Hypothalamus (tissue), 51 donors: ENCODE measurements around the gene GUCA1A.
"Not testable (repeated sequence)": the region's sequence is repeated elsewhere in the genome, so short reads cannot be mapped to it uniquely, and the experiment has no call there.

ENCODE experiments used
- DNase-seq, 51 donors: peaks; one replicate each; lab custom pipeline; 2025; lab: John Stamatoyannopoulos, UW

The GUCA1A gene

DNA sequence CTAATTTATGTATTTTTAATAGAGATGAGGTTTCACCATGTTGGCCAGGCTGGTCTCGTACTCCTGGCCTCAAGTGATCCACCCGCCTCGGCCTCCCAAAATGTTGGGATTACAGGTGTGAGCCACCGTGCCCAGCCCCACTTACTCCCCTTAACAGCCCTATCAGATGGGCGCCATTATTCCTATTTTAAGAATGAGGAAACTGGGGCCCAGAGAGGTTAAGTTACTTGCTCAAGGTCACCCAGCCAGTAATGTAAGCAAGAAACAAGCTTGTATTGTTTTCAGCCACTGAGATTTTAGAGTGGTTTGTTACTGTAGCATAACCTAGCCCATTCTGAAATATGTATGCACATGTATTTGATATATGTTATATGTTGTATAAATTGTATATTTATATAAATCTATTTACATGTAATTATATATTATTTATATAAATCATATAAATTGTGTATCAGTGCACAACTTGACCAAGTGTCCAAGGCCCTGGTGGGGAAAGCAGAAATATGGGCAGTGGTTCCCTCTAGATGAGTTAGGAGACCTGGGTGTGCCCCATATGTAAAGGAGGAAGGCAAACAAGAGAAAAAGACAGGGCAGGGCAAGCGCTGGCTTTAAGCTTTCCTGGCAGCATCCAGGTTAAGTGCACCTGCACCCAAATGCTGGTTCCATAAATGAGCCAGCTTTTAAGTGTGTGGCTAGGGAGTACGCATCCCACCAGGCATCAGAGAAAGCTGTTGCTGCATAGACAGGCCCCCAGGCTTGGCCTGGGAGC, 1.2 kb upstream of the GUCA1A start:
- no peak for DNase-seq

DNA sequence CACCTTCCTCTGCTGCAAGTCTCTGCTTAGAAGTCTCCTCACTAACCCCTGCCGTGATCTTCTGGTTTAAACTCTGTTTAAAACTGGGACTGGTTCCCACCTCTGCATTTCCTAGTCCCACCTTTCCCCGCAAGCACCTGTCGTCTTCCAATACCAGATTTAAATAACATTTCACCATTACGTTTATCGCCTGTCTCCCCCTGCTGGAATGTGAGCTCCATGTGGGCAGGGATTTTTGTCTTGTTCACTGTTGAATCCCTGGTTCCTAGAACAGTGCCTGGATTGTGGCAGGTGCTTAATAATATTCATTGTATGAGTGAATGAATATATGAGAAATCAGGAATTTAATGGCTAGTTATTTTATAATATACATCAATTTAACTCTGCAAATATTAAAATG, 2.7 kb downstream of the GUCA1A start:
- DNase-seq = no peak

DNA sequence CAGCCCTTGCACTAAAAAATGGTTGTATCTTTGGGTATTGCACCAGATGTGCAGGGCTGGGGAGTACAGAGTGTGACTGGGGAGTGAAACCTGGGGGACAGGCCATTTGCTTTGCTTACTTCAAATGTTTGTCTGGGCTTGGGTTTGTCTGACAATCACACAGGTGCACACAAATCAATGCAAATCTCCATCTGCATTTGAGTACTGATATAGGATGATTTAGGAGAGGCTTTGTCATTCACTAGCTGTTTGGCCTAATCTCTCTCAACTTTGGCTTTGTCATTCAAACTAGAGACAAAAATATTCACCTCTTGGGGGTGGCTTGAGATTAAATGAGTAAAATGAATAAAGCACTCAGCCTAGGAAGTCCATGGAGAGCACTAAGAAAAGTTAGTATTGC, 3.8 kb downstream of the GUCA1A start:
- no peak for DNase-seq

DNA sequence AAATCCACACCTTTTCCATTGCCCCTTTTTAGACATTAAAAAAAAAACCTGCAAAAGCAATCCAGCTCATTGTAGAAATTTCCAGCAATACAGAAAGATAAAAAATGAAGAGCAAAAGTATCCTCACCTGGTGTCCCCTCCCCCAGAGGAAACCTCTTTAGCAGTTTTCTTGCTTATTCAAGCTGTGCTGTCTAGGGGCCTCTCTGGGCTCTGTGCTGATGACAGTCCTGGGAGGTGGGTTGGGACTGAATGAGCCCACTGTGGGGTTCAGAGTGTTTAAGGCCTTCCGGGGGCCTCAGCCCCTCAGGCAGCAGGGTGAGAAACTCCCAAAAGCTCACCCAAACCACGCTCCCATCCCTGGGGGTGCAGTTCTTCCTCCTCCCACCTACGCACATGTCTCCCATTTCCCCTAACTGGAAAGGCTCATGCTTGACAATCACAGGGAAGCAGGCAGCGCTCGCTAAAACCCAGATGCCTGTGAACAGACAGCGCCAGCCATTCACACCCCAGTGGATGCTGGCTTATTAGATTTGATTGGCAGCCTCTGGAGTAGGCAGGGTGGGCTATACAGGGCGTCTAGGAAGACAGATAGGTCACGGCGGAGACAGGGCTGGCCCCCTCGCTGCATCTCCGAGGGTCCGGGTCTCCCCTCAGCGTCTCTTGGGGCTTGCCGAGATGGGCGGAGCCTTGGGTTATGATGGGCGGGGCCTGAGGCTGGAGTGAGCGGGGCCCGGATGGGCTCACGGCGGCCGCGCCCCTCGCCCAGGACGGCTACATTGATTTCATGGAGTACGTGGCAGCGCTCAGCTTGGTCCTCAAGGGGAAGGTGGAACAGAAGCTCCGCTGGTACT, 4.6 kb downstream of the GUCA1A start:
- DNase-seq = peak in 3 of 51 donors; percentile 2 to 15 (median 7)

DNA sequence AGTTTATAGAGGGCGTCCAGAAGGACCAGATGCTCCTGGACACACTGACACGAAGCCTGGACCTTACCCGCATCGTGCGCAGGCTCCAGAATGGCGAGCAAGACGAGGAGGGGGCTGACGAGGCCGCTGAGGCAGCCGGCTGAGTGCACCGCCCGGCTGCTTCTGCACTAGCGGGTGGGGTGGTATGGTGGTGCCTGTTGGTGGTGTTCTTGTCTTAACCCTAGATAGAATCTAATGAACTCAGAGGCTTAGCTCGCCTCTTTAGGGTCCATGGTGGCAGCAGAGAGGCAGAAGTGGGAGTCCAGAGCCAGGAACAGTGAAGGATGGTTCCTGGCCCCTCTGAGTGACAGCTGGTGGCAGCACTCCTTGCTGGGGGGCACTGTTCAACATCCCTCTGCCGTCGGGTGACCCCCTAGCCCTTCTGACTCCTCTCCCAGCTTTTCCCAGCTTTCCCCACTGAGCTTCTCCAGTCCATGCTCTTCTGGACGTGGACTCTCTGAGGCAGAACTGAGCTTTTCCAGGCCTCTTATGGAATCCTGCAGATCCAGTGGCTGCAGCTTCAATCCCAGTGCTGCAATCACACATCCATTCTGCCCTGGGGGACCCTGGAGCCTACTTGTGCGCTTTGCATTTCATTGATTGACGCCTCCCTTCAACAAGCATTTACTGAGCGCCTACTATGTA, 6.2 kb downstream of the GUCA1A start:
- no peak for DNase-seq

DNA sequence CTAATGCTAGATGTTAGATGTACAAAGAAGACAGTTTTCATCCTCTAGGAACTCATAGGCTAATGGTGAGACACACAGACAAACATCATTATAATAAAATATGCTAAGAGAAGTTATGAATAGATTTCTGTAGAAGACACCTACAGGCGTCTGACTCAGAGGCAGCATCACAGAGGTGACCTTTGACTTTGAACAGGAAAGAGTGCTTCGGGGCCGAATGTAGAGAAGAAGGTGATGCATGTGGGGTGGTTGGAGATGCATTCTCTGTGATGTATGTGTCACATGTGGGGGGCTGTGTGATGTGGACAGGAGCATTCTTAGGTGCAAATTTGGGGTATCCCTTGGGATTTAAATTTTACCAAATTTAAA, 6.8 kb downstream of the GUCA1A start:
- DNase-seq = no peak

DNA sequence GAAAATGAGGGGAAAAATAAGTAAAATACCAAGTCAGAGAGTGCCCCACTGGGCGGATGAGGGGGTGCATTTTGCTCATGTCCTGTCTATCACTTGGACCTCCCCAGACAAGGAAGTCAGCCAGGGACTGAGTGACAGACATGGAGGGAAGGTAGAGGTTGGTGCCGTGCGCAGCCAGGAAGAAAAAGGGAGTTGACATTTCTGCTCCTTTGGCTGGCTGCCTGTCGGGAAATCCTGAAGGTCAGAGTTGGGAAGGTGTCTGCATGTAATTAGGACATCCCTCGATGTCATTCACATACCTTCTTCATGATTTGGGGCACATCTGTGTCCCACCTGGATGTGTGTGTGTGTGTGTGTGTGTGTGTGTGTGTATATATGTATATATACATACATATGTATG, 8.9 kb downstream of the GUCA1A start:
- no peak for DNase-seq

DNA sequence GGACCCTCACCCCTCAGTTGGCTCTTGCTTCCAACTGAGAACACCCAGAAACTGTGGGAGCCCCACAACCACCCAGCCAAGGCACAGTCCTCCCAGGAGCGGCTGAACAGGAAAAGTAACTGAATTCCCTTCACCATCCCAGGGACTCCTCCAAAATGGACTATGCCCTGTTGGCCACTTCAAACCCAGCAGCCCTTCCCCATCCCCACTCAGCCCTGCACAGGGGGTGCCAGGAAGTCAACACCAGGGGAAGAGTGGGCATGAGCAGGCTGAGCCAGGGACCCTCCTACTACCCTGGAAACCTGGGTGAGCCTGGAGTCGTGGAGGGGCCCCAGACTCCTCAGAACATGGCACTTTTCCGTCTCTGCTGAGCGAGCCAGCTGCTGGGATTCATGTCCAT, 11.3 kb downstream of the GUCA1A start:
- DNase-seq = no peak

DNA sequence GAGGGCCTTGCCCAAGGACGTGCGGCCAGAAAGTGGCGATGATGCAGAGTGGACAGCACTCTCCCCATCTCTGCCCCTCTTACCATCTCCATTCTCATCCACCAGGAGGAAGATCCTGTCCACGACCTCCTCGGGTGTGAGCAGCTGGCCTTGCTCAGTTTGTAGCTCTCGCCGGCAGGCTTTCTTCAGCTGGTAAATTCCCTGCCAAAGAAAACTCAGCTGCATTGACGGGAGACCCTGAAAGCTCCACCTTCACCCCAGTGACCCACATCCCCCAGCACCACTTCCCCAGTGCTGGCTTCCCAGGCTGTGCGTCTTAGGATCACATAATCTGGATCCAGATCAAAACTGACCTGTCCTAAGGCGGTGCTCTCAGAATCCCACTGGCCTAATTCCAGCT, 12.4 kb downstream of the GUCA1A start:
- no peak for DNase-seq

DNA sequence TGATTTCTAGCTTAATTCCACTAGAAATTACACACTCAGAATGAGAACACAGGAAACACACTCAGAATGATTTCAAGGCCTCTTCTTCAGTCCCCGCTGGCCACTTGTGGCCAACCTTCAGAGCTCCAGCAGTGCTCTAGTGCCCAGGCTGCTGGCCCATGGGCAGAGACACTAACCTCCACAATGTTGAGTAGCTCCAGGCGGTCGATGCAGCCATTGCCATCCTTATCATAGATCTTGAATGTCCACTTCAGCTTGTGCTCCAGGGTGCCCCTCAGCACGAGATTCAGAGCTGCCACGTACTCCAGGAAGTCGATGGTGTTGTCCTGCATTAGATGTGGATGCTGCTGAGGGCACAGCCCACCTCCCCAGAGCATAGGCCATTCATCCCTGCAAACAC, 15.2 kb downstream of the GUCA1A start:
- no peak for DNase-seq

DNA sequence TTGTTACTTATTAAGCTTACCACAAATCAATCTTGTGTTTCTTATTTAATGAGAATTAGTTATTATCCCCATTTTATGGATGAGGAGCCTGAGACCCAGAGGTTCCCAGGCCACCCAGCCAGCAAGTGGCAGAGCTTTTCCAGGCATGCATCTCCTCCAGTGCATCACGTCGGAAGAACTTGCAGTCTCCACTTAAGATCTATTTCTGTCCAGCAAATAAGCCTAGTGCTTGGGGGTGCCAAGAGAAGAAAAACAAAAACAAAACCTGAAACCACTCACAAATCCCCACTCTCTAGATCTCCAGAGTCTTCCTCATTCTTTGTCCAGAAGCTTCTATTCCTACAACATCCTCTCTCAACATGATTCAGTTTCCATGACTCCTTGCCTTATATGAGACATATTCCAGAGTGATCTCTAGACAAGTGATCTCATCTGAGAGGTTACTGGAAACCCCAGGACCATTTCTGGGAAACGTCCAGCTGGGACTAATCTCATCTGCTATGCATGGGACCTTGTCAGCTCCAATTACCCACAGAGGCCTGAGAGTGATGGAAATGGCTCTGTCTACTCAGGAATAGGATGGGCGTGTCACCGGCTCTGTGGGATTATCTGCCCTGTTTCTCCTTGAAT, 17.5 kb downstream of the GUCA1A start:
- DNase-seq = no peak

DNA sequence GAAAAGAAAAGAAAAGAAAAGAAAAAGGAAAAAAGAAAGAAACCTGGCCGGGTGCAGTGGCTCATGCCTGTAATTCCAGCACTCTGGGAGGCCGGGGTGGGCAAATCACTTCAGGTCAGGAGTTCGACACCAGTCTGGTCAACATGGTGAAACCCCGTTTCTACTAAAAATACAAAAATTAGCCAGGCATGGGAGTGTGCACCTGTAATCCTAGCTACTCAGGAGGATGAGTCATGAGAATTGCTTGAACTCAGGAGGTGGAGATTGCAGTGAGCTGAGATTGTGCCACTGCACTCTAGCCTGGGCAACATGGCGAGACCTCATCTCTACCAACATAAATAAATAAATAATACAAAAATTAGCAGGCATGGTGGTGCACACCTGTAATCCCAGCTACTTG, 19.2 kb downstream of the GUCA1A start:
- not testable (repeated sequence) for DNase-seq

DNA sequence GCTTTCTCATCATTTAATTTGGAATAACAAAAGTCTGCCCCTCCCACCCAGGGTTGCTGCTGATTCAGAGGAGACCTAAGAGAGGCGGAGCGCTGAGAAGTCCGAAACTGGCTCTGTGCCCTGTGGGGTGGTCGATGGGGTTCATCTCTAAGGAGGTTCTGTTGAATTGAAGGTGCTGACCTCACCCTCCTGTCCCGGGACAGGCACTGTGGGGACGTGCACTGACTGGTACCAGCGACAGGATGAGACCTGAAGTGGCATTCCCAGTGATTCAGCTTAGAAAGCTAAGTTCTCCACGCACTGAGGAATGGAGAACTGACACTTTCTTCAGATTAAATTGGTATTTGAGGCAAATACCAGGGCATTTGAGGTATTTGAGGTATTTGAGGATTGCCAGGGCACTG, 20.3 kb downstream of the GUCA1A start:
- DNase-seq = no peak

DNA sequence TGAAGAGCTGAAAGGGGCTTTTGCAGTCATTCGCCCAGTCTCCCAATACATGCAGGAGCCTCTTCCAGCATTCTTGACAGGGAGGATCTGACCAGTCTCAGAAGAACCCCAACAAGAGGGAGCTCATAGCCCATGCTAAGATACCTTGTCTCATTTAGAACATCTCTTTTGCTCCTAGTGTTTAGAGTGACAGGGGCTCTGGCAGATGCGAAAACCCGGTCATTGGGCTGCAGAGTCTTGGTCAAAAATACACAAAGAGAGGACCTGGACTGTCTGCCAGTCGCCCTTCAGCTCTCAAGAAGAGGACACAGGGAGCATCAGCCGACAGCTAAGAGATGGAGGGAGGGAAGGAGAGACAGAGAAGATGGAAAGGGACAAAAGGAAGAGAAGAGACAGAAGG, 20.9 kb downstream of the GUCA1A start:
- no peak for DNase-seq

DNA sequence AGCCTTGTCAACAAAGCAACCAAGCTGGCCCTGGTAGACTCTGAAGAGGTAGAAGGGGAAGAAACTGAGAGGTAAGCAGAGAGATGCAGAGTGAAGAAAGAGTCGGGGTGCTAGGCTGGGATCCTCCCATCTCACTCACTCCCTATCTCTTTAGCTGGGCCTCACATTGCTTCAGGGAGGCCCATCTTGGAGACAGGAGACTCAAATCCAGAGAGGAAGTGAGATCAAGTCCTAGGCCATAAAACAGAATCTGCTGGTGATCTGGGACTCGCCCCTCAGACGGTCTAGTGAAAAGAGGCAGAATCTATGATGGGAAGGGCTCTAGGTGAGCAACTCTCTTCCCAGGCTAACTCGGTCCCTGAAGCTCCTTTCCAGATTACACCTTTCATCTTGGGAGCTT, 22.3 kb downstream of the GUCA1A start:
- no peak for DNase-seq

DNA sequence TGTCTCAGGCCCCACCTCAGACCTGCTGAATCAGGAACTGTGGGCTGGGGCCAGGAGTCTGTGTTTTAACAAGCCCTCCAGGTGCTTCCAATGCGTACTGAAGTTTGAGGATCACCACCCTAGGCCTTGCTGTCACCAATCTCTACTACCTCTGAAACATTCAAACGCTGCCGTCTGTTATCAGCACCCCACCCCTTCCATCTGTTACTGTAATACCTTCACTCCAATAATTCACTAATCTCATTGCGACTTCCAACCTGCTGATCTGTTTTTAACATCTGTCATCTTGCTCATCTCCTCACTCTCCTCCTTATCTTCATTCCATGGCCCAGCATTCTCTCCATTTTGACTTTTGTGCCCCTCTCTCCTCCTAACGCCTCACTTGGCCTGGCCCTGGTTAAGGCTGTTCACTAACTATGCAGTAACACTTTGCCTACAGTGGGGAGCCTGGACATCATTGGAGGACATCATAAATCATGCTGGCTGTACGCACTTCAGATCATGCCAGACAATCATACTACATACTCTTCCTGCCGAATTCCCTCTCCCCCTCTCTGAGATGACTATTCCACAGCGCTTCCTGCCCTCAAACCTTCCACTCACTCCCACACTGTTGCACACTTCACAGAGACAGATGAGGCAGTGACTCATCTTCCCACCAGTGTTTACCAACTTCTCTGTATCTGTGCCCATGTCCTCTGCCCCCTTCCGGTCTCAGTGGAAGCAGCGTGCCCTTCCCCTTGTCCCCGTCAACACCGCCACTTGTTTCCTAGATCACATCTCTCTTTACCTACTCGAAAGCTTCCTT, 24.6 kb downstream of the GUCA1A start:
- peak in 2 of 51 donors; percentile 17 to 48 for DNase-seq

DNA sequence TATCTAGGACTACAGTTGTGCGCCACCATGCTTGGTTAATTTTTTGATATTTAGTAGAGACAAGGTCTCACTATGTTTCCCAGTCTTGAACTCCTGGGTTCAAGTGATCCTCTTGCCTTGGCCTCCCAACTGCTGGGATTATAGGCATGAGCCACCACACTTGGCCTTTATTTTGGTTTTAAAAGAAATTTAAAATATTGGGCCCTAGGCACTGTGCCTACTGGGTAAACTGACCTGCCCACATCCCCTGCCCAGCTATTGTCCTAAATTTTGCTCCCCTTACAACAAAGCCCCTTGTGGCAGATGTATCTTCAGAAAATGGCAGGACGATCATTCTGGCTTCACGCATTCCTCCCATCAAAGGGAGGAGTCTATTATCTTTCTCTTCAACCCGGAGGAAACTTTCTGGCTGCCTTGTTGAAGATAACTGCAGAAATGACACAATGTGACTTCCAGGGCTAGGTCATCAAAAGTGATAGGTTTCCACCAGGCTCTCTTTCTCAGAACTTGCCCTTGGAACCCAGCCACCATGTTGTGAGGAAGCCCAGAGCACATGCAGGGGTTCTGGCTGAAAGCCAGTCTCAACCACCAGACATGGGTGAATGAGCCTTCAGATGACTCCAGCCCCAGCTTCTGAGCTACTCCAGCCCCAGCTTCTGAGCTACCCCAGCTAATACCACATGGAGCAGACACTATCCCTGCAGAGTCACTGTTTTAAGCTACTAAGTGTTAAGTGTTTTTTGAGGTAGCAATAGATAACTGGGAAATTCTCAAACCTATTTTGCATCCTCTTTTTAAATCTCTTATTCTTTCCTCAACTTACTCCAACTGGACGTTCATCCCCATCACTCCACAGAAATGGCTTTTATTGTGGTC, 26.2 kb downstream of the GUCA1A start:
- no peak for DNase-seq

DNA sequence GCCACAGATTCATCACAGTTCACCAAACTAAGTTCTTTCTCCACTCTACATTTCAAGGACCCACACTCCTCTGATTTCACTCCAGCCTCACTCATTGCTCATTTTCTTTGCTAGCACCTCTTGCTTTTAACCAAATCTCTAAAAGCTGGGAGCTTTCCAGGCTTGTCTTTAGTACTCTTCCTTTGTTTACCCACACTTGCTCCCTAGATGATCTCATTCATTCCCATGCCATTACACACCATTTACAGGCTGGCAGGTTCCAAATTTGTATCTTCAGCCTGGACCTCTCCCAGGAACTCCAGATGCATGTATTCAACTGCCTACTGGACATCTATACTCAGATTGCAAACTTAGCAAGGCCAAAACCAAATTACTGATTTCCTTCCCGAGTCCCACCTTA, 26.9 kb downstream of the GUCA1A start:
- DNase-seq = no peak

DNA sequence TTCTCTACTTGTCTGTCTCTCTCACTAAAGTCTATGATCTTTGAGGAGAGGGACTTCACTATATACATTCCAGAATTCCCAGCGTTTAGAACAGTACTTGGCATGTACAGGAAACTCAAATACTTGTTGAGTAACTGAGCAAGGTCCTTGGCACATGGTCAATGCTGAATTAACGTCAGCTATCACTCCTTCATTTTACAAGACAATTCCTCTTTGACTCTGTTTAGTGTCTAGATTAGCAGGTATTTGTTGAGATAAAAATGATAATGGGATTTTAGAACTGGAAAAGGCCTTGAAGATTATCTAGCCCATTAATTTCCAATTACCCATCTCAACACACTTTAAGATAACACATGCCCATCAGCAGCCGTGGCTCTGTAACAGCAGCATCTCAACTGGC, 28.2 kb downstream of the GUCA1A start:
- DNase-seq = no peak
